Neural progenitor cell (in vitro differentiated cells): Measurements from ENCODE around the gene SAMD4A.

Source experiments
- CTCF ChIP-seq: fragments of 200-600 bp; sonication (generic); IDR thresholded peaks from 2 replicates; pipeline ENCODE4 v1.5.1; 2017; ENCODE audit warnings: antibody characterized with exemption, mild to moderate bottlenecking
- EZH2 ChIP-seq: fragments of 200-600 bp; sonication (generic); IDR thresholded peaks from 2 replicates; pipeline ENCODE4 v1.6.1; 2017; ENCODE audit warnings: antibody characterized with exemption, mild to moderate bottlenecking, moderate library complexity

DNA sequence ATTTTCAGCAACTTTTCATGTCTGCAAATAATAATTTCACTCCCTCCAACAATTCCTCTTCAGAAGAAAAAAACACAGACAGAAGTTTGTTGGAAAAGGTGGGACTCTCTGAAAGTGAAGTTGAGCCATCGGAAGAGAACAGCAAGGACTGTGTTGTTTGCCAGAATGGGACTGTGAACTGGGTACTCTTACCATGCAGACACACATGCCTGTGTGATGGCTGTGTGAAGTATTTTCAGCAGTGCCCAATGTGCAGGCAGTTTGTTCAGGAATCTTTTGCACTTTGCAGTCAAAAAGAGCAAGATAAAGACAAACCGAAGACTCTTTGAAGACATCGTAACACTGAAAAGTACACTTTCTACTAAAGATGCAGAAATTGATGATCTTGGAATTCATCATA is 28.9 kb upstream of the SAMD4A start:
- no peak for TF ChIP-seq CTCF
- TF ChIP-seq EZH2, result no peak
